Measurements from ENCODE around the gene NOS1AP.

Gene NOS1AP

DNA sequence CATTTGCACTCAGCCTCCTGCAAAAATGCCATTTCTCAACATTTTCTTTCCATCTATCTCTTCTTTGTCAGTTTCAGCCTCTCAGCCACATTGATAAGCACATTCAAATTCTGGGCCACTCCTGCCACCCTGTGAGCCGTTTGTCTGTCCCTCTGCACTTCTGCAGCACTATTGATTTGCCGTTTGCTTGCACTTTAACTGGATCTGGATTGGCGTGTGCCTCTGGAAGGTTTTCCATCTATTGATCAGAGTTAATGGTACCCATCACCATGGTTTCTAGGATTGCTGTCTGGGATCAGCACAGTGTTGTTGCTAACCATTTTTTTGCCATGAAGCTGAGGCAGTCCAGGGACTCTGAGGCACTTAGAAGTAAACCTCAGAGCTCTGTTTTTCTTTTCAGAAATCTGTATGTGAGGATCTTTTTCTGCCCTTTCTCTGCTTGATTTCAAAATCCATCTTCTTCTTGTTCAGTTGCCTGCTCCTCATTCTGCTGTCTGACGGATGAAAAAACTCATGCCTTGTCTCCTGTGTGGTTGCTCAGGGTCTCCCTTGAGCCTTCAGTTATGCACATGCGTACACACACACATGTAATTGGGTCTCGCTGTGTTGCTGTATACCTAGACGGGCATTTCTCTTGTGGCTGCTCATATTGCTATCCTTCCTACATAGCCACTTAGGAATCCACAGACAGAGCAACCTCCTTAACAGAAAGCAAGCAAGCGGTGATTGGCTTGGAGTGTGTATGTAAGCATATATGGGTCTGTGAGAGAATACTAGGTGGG is 67.9 kb downstream of the NOS1AP start:
- Histone ChIP-seq H3K27ac (peak overlapping the region; percentile 29), H3K27me3 (replicated peaks) (no peaks in the 10 kb centered on the region), H3K4me3 (ENCODE audit: low read depth, low read length) (no peak overlapping the region), H3K36me3 (replicated peaks) (no peaks in the 10 kb centered on the region)
- TF ChIP-seq, protein P1, sequence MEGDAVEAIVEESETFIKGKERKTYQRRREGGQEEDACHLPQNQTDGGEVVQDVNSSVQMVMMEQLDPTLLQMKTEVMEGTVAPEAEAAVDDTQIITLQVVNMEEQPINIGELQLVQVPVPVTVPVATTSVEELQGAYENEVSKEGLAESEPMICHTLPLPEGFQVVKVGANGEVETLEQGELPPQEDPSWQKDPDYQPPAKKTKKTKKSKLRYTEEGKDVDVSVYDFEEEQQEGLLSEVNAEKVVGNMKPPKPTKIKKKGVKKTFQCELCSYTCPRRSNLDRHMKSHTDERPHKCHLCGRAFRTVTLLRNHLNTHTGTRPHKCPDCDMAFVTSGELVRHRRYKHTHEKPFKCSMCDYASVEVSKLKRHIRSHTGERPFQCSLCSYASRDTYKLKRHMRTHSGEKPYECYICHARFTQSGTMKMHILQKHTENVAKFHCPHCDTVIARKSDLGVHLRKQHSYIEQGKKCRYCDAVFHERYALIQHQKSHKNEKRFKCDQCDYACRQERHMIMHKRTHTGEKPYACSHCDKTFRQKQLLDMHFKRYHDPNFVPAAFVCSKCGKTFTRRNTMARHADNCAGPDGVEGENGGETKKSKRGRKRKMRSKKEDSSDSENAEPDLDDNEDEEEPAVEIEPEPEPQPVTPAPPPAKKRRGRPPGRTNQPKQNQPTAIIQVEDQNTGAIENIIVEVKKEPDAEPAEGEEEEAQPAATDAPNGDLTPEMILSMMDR (IDR thresholded peaks at IDR 0.05; ENCODE audit: low read depth, low read length, missing control alignments), result no peak
- in situ Hi-C loops (cut with HindIII; ENCODE audit: low pct_ligation_motif_present, low sequenced_read_pairs), result no loop called here
- no peak for DNase-seq

GRCh38 chr1:162138112-162138511 is 68.6 kb downstream of the NOS1AP start:
- TF ChIP-seq, protein P1 (IDR thresholded peaks at IDR 0.05; ENCODE audit: low read depth, low read length, missing control alignments), result no peak
- no peak for DNase-seq
- Histone ChIP-seq H3K27ac (no peak overlapping the region), H3K36me3 (replicated peaks) (no peaks in the 10 kb centered on the region), H3K4me3 (ENCODE audit: low read depth, low read length) (no peak overlapping the region), H3K27me3 (replicated peaks) (no peaks in the 10 kb centered on the region)
- in situ Hi-C loops (cut with HindIII; ENCODE audit: low pct_ligation_motif_present, low sequenced_read_pairs), result no loop called here

GRCh38 chr1:162138599-162139181 is 69.2 kb downstream of the NOS1AP start:
- TF ChIP-seq, protein P1 (IDR thresholded peaks at IDR 0.05; ENCODE audit: low read depth, low read length, missing control alignments), result no peak
- in situ Hi-C loops (cut with HindIII; ENCODE audit: low pct_ligation_motif_present, low sequenced_read_pairs), result no loop called here
- DNase-seq, result no peak
- H3K4me3 ChIP-seq (ENCODE audit: low read depth, low read length), result no peak overlapping the region
- no peaks in the 10 kb centered on the region for H3K27me3 ChIP-seq (replicated peaks)
- no peaks in the 10 kb centered on the region for H3K36me3 ChIP-seq (replicated peaks)
- H3K27ac ChIP-seq, result no peak overlapping the region

GRCh38 chr1:162139211-162139610 is 69.7 kb downstream of the NOS1AP start:
- Histone ChIP-seq H3K27ac (no peak overlapping the region), H3K27me3 (replicated peaks) (no peaks in the 10 kb centered on the region), H3K36me3 (replicated peaks) (no peaks in the 10 kb centered on the region), H3K4me3 (ENCODE audit: low read depth, low read length) (no peak overlapping the region)
- in situ Hi-C loops (cut with HindIII; ENCODE audit: low pct_ligation_motif_present, low sequenced_read_pairs), result no loop called here
- DNase-seq, result no peak
- TF ChIP-seq, protein P1 (IDR thresholded peaks at IDR 0.05; ENCODE audit: low read depth, low read length, missing control alignments), result no peak

- Histone ChIP-seq H3K36me3 (replicated peaks) (no peaks in the 10 kb centered on the region), H3K4me3 (ENCODE audit: low read depth, low read length) (no peak overlapping the region), H3K27me3 (replicated peaks) (no peaks in the 10 kb centered on the region), H3K27ac (no peak overlapping the region)
- TF ChIP-seq, protein P1 (IDR thresholded peaks at IDR 0.05; ENCODE audit: low read depth, low read length, missing control alignments), result no peak
- DNase-seq, result peak; percentile 33
- in situ Hi-C loops (cut with HindIII; ENCODE audit: low pct_ligation_motif_present, low sequenced_read_pairs), result no loop called here
These were observed 72.0 kb downstream of the NOS1AP start for GRCh38 chr1:162141281-162142054.
